ENCODE measurements around the gene AVPI1. TPM values are rescaled to one million over a fixed set of nuclear protein-coding genes. Genes with fewer than 3 reads are reported as not detected.

AVPI1 gene
- total and polyA plus RNA-seq, 2 of the 13 experiments (the other 11 are each of a cell fraction or from before 2014, with no cell fraction given), result 39.8 to 61.2 TPM

GRCh38 chr10:97632949-97633884 lies 53.8 kb downstream of the AVPI1 start, which contains the start of gene MORN4 (continued):
- TF ChIP-seq ZNF503 (CRISPR knock-in tag; IDR thresholded peaks at IDR 0.05) (no peak), ZNF639 (CRISPR knock-in tag; conservative IDR thresholded peaks at IDR 0.05) (no peak), GTF3A (CRISPR knock-in tag; conservative IDR thresholded peaks at IDR 0.05) (no peak), ELF1 (CRISPR knock-in tag; IDR thresholded peaks at IDR 0.05) (0 out of 2 replicates have a peak, but pooled peaks have one; percentile 11), ZNF24 (IDR thresholded peaks at IDR 0.05) (no peak), ZBTB4 (CRISPR knock-in tag; IDR thresholded peaks at IDR 0.05; ENCODE audit: borderline replicate concordance) (peak; percentile 92; the same call in 1 of the 2 replicates), XRCC5 (optimal IDR thresholded peaks at IDR 0.05; ENCODE audit: low read length) (peak; percentile 29)
- TF ChIP-seq, protein P1, sequence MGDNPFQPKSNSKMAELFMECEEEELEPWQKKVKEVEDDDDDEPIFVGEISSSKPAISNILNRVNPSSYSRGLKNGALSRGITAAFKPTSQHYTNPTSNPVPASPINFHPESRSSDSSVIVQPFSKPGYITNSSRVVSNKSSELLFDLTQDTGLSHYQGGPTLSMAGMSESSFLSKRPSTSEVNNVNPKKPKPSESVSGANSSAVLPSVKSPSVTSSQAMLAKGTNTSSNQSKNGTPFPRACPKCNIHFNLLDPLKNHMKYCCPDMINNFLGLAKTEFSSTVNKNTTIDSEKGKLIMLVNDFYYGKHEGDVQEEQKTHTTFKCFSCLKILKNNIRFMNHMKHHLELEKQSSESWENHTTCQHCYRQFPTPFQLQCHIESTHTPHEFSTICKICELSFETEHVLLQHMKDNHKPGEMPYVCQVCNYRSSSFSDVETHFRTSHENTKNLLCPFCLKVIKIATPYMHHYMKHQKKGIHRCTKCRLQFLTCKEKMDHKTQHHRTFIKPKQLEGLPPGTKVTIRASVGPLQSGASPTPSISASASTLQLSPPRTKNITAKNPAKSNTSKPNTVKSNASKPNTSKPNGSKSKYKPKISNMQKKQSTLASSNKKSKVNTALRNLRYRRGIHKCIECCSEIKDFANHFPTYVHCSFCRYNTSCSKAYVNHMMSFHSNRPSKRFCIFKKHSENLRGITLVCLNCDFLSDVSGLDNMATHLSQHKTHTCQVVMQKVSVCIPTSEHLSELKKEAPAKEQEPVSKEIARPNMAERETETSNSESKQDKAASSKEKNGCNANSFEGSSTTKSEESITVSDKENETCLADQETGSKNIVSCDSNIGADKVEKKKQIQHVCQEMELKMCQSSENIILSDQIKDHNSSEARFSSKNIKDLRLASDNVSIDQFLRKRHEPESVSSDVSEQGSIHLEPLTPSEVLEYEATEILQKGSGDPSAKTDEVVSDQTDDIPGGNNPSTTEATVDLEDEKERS (CRISPR knock-in tag; IDR thresholded peaks at IDR 0.05), result peak; percentile 70; the same call in 1 of the 2 replicates
- TF ChIP-seq, protein P2, sequence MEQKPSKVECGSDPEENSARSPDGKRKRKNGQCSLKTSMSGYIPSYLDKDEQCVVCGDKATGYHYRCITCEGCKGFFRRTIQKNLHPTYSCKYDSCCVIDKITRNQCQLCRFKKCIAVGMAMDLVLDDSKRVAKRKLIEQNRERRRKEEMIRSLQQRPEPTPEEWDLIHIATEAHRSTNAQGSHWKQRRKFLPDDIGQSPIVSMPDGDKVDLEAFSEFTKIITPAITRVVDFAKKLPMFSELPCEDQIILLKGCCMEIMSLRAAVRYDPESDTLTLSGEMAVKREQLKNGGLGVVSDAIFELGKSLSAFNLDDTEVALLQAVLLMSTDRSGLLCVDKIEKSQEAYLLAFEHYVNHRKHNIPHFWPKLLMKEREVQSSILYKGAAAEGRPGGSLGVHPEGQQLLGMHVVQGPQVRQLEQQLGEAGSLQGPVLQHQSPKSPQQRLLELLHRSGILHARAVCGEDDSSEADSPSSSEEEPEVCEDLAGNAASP (CRISPR knock-in tag; IDR thresholded peaks at IDR 0.05; ENCODE audit: borderline replicate concordance), result no peak
- TF ChIP-seq, protein P3, sequence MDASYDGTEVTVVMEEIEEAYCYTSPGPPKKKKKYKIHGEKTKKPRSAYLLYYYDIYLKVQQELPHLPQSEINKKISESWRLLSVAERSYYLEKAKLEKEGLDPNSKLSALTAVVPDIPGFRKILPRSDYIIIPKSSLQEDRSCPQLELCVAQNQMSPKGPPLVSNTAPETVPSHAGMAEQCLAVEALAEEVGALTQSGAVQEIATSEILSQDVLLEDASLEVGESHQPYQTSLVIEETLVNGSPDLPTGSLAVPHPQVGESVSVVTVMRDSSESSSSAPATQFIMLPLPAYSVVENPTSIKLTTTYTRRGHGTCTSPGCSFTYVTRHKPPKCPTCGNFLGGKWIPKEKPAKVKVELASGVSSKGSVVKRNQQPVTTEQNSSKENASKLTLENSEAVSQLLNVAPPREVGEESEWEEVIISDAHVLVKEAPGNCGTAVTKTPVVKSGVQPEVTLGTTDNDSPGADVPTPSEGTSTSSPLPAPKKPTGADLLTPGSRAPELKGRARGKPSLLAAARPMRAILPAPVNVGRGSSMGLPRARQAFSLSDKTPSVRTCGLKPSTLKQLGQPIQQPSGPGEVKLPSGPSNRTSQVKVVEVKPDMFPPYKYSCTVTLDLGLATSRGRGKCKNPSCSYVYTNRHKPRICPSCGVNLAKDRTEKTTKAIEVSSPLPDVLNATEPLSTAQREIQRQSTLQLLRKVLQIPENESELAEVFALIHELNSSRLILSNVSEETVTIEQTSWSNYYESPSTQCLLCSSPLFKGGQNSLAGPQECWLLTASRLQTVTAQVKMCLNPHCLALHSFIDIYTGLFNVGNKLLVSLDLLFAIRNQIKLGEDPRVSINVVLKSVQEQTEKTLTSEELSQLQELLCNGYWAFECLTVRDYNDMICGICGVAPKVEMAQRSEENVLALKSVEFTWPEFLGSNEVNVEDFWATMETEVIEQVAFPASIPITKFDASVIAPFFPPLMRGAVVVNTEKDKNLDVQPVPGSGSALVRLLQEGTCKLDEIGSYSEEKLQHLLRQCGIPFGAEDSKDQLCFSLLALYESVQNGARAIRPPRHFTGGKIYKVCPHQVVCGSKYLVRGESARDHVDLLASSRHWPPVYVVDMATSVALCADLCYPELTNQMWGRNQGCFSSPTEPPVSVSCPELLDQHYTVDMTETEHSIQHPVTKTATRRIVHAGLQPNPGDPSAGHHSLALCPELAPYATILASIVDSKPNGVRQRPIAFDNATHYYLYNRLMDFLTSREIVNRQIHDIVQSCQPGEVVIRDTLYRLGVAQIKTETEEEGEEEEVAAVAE (CRISPR knock-in tag; IDR thresholded peaks at IDR 0.05; ENCODE audit: borderline replicate concordance), result peak; percentile 100

Measured in HepG2 (cell line).